Stimulated activated CD4-positive, alpha-beta T cell treated with anti-CD3 and anti-CD28 coated beads, Interleukin-4, amount 100 ng/mL, for 24 hours (primary cell): ENCODE data around the gene F13A1.

Experiments used
- DNase-seq: peaks from one replicate; pipeline ENCODE4 v3.0.0-alpha.2; 2020

F13A1 gene

GRCh38 chr6:6319952-6320811 lies at the start of gene F13A1:
Gene F13A1, minus strand, starts transcription at chr6:6320662. Its CDS starts 1,998 bp downstream, at chr6:6318664.
- no peak for DNase-seq

GRCh38 chr6:6368684-6369052 lies 48.2 kb upstream of the F13A1 start:
- DNase-seq, result no peak

GRCh38 chr6:6368040-6368683 lies 47.7 kb upstream of the F13A1 start:
- no peak for DNase-seq

- DNase-seq, result no peak
Measured at GRCh38 chr6:6366803-6367202, 46.3 kb upstream of the F13A1 start.

- DNase-seq, result no peak
Measured at GRCh38 chr6:6365242-6365641, 44.8 kb upstream of the F13A1 start.

- no peak for DNase-seq
Measured at GRCh38 chr6:6362056-6362840, 41.8 kb upstream of the F13A1 start.

GRCh38 chr6:6357530-6357929 lies 37.1 kb upstream of the F13A1 start:
- DNase-seq, result no peak

- DNase-seq, result no peak
Measured at GRCh38 chr6:6357032-6357431, 36.6 kb upstream of the F13A1 start.

- no peak for DNase-seq
Measured at GRCh38 chr6:6352772-6353171, 32.3 kb upstream of the F13A1 start.

- no peak for DNase-seq
Measured at GRCh38 chr6:6351511-6352025, 31.1 kb upstream of the F13A1 start.

- DNase-seq, result no peak
Measured at GRCh38 chr6:6350696-6351095, 30.2 kb upstream of the F13A1 start.

- DNase-seq, result no peak
Measured at GRCh38 chr6:6348256-6348655, 27.8 kb upstream of the F13A1 start.

- DNase-seq, result no peak
Measured at GRCh38 chr6:6346427-6347023, 26.1 kb upstream of the F13A1 start.

- DNase-seq, result no peak
Measured at GRCh38 chr6:6333501-6333900, 13.0 kb upstream of the F13A1 start.

- no peak for DNase-seq
Measured at GRCh38 chr6:6332811-6333244, 12.4 kb upstream of the F13A1 start.

GRCh38 chr6:6331946-6332601 lies 11.6 kb upstream of the F13A1 start:
- DNase-seq, result no peak

GRCh38 chr6:6331393-6331792 lies 10.9 kb upstream of the F13A1 start:
- DNase-seq, result no peak

- no peak for DNase-seq
Measured at GRCh38 chr6:6330407-6330806, 9.9 kb upstream of the F13A1 start.

GRCh38 chr6:6328451-6328850 lies 8.0 kb upstream of the F13A1 start:
- DNase-seq, result no peak

- DNase-seq, result no peak
Measured at GRCh38 chr6:6323352-6323751, 2.9 kb upstream of the F13A1 start.

GRCh38 chr6:6320901-6321300 lies 439 bp upstream of the F13A1 start:
- no peak for DNase-seq
